NOMO-1 treated with dmso at 0.1 percent for 144 hours (cell line): ENCODE data around the gene MGAT1.
A peak's percentile ranks its signal among the peaks of the same experiment; 100 is the strongest.
"Not testable (repeated sequence)": the region's sequence is repeated elsewhere in the genome, so short reads cannot be mapped to it uniquely, and the experiment has no call there.

Source experiments
- DNase-seq: peaks from one replicate; lab custom pipeline; 2025; ENCODE audit not compliant: unreplicated experiment; lab: John Stamatoyannopoulos, UW

MGAT1 gene

GRCh38 chr5:180802325-180803180 is at the start of gene MGAT1:
Gene MGAT1, minus strand, starts transcription at chr5:180802806. Its CDS starts 9,835 bp downstream, at chr5:180792971.
- peak; percentile 65 for DNase-seq

- no peak for DNase-seq
These were observed 48.0 kb upstream of the MGAT1 start for GRCh38 chr5:180850434-180851078.

- DNase-seq = no peak
These were observed 47.2 kb upstream of the MGAT1 start for GRCh38 chr5:180849827-180850226.

- DNase-seq = no peak
These were observed 46.3 kb upstream of the MGAT1 start for GRCh38 chr5:180848878-180849277.

- no peak for DNase-seq
These were observed 45.7 kb upstream of the MGAT1 start for GRCh38 chr5:180848265-180848664.

GRCh38 chr5:180847026-180847425 is 44.4 kb upstream of the MGAT1 start:
- DNase-seq = no peak

GRCh38 chr5:180844858-180845257 is 42.3 kb upstream of the MGAT1 start:
- DNase-seq = no peak

- no peak for DNase-seq
These were observed 41.8 kb upstream of the MGAT1 start for GRCh38 chr5:180844432-180844831.

GRCh38 chr5:180839935-180840334 is 37.3 kb upstream of the MGAT1 start:
- DNase-seq = no peak

- no peak for DNase-seq
These were observed 36.6 kb upstream of the MGAT1 start for GRCh38 chr5:180839227-180839626.

- DNase-seq = no peak
These were observed 34.9 kb upstream of the MGAT1 start for GRCh38 chr5:180837478-180837877.

GRCh38 chr5:180832638-180833068 is 30.0 kb upstream of the MGAT1 start:
- no peak for DNase-seq

GRCh38 chr5:180831139-180832093 is 28.8 kb upstream of the MGAT1 start:
- peak; percentile 53 for DNase-seq

GRCh38 chr5:180830253-180831138 is 27.9 kb upstream of the MGAT1 start:
- peak; percentile 39 for DNase-seq

GRCh38 chr5:180829726-180830125 is 27.1 kb upstream of the MGAT1 start:
- DNase-seq = no peak

GRCh38 chr5:180828756-180829531 is 26.3 kb upstream of the MGAT1 start:
- not testable (repeated sequence) for DNase-seq

- DNase-seq = not testable (repeated sequence)
These were observed 24.8 kb upstream of the MGAT1 start for GRCh38 chr5:180827374-180827773.

GRCh38 chr5:180825768-180826525 is 23.3 kb upstream of the MGAT1 start:
- DNase-seq = no peak
